Measurements from ENCODE around the gene TTC16.

TTC16 gene

GRCh38 chr9:127715470-127716337, at the start of gene TTC16, which contains the start of gene PTRH1:
Gene TTC16 (plus strand): TSS chr9:127716079. CDS start chr9:127716146, 67 bp downstream.
Gene PTRH1 (minus strand): TSS chr9:127715663. CDS start chr9:127715639, 24 bp downstream.
- DNase-seq (ENCODE audit: low read depth), result peak; percentile 95

GRCh38 chr9:127667127-127667844, 48.6 kb upstream of the TTC16 start:
- DNase-seq (ENCODE audit: low read depth), result no peak

GRCh38 chr9:127667906-127668305, 48.0 kb upstream of the TTC16 start:
- DNase-seq (ENCODE audit: low read depth), result no peak

- DNase-seq (ENCODE audit: low read depth), result no peak
These were observed 42.6 kb upstream of the TTC16 start for GRCh38 chr9:127673234-127673633.

- DNase-seq (ENCODE audit: low read depth), result no peak
These were observed 39.2 kb upstream of the TTC16 start for GRCh38 chr9:127676638-127677037.

- no peak for DNase-seq (ENCODE audit: low read depth)
These were observed 36.4 kb upstream of the TTC16 start for GRCh38 chr9:127679506-127679905.

GRCh38 chr9:127680226-127680625, 35.7 kb upstream of the TTC16 start:
- no peak for DNase-seq (ENCODE audit: low read depth)

GRCh38 chr9:127680846-127681245, 35.0 kb upstream of the TTC16 start:
- DNase-seq (ENCODE audit: low read depth), result no peak

GRCh38 chr9:127682351-127683136, 33.3 kb upstream of the TTC16 start:
- no peak for DNase-seq (ENCODE audit: low read depth)

- no peak for DNase-seq (ENCODE audit: low read depth)
These were observed 32.2 kb upstream of the TTC16 start for GRCh38 chr9:127683723-127684122.

- DNase-seq (ENCODE audit: low read depth), result no peak
These were observed 31.3 kb upstream of the TTC16 start for GRCh38 chr9:127684576-127684975.

GRCh38 chr9:127686461-127687393, 29.2 kb upstream of the TTC16 start:
- DNase-seq (ENCODE audit: low read depth), result no peak

- DNase-seq (ENCODE audit: low read depth), result no peak
These were observed 26.4 kb upstream of the TTC16 start for GRCh38 chr9:127689329-127690000.

- no peak for DNase-seq (ENCODE audit: low read depth)
These were observed 25.1 kb upstream of the TTC16 start for GRCh38 chr9:127690735-127691134.

- DNase-seq (ENCODE audit: low read depth), result no peak
These were observed 23.8 kb upstream of the TTC16 start for GRCh38 chr9:127692071-127692470.

GRCh38 chr9:127693143-127693542, 22.7 kb upstream of the TTC16 start:
- no peak for DNase-seq (ENCODE audit: low read depth)

GRCh38 chr9:127693697-127694096, 22.2 kb upstream of the TTC16 start:
- no peak for DNase-seq (ENCODE audit: low read depth)

GRCh38 chr9:127694890-127695720, 20.8 kb upstream of the TTC16 start:
- DNase-seq (ENCODE audit: low read depth), result no peak

GRCh38 chr9:127697575-127697974, 18.3 kb upstream of the TTC16 start:
- DNase-seq (ENCODE audit: low read depth), result no peak

- no peak for DNase-seq (ENCODE audit: low read depth)
These were observed 17.5 kb upstream of the TTC16 start for GRCh38 chr9:127698386-127698785.

All from activated gamma-delta T cell treated with anti-CD3 and anti-CD28 coated beads, Interleukin-2, amount 50 U/mL, for 16 hours (primary cell).